Heart left ventricle (tissue), 16 donors: ENCODE measurements around the gene PFN2. TPM values are rescaled to one million over a fixed set of nuclear protein-coding genes. Genes with fewer than 3 reads are reported as not detected.
"Not testable (repeated sequence)": the region's sequence is repeated elsewhere in the genome, so short reads cannot be mapped to it uniquely, and the experiment has no call there.

Experiments
- ATAC-seq, 4 donors: fragments of 200-7000 bp; cut with Tn5 transposase; one replicate each; pipeline ENCODE4 v1.9.1; 2020 to 2022; ENCODE audit warnings: moderate library complexity in 4 of 4, mild to moderate bottlenecking in 3 of 4, moderate number of reproducible peaks in 1 of 4
- DNase-seq, 5 donors: peaks; one replicate each; pipeline ENCODE4 v3.0.0-alpha.2; 2020
- H3K27ac ChIP-seq, 12 donors: fragments of 200-600 bp; sonication (generic) in 4 of 12; one replicate each; pipeline versions ENCODE4 v1.5.0 to v1.8.0; 2016 to 2022; ENCODE audit warnings: mild to moderate bottlenecking in 2 of 12
- H3K27me3 ChIP-seq, 9 donors: fragments of 200-600 bp; sonication (generic) in 2 of 9; one replicate each; pipeline versions ENCODE4 v1.5.1 to v1.8.0; 2016 to 2022; ENCODE audit warnings: mild to moderate bottlenecking in 3 of 9
- H3K36me3 ChIP-seq, 9 donors: fragments of 200-600 bp; sonication (generic) in 2 of 9; one replicate each; pipeline versions ENCODE4 v1.5.0 to v1.8.0; 2018 to 2022; ENCODE audit warnings: mild to moderate bottlenecking in 2 of 9
- H3K4me1 ChIP-seq, 12 donors: fragments of 200-600 bp; sonication (generic) in 4 of 12; one replicate each; pipeline versions ENCODE4 v1.5.0 to v1.8.0; 2016 to 2022; ENCODE audit warnings: mild to moderate bottlenecking in 3 of 12
- H3K4me3 ChIP-seq, 12 donors: fragments of 200-600 bp; sonication (generic) in 4 of 12; one replicate each; pipeline versions ENCODE4 v1.5.0 to v1.8.0; 2017 to 2022; ENCODE audit warnings: mild to moderate bottlenecking in 9 of 12, moderate library complexity in 4 of 12
- H3K9me3 ChIP-seq, 12 donors: fragments of 200-600 bp; sonication (generic) in 4 of 12; one replicate each; pipeline versions ENCODE4 v1.5.0 to v1.8.0; 2016 to 2022; ENCODE audit warnings: mild to moderate bottlenecking in 1 of 12
- POLR2A ChIP-seq, 2 donors: fragments of 450-650 bp; IDR thresholded peaks; one replicate each; pipeline ENCODE4 v1.6.1; 2017; ENCODE audit warnings: antibody characterized with exemption in 2 of 2, mild to moderate bottlenecking in 2 of 2, moderate library complexity in 2 of 2
- WGBS, 4 donors: extraction: QIAGEN DNeasy Blood & Tissue Kit in 2 of 4; methylation state at CpG; one replicate each; pipeline versions ENCODE4 v1.1.5 to v1.1.7; 2013 to 2018; 5-methylcytosine and 5-hydroxymethylcytosine counted together
- intact Hi-C, 10 donors: fragments of 100-400 bp; cut with DNase I; formaldehyde crosslinking; loops; one replicate each; pipeline versions ENCODE4 v1.11.1 to v1.14.2; 2022
- polyA plus RNA-seq, 2 donors: library from polyadenylated mRNA; stranded (reverse); fragments of 200-250 nt; gene quantifications; one replicate each; pipeline ENCODE4 v1.2.3, GENCODE V29; 2013
- total RNA-seq, 9 donors: library from RNA; depleted of rRNA in 2 of 9; stranded (reverse); fragments of >200 nt in 2 of 9; fragmentation: NEBNext Ultra II Directional in 3 of 9; extraction: Animal tissue kit (Norgen Biotek cat#: 25700) in 3 of 9; gene quantifications; one replicate each; pipeline versions ENCODE4 v1.1.0 to v1.2.4, GENCODE V29; 2016 to 2023
- TF ChIP-seq, protein P1 (sequence below), 12 donors: fragments of 200-600 bp; sonication (generic) in 4 of 12; IDR thresholded peaks; one replicate each; pipeline versions ENCODE4 v1.5.0 to v1.8.0; 2018 to 2022; ENCODE audit warnings: antibody characterized with exemption in 12 of 12, mild to moderate bottlenecking in 5 of 12
- donor health status: ischemic (EF 13 %, LVEDD 7.1; RV severe dilation, severe dysfunction).
- donor health status: healthy with polysubstance abuse.
- donor health status: DM: no; HTN: yes; CAD: no.
- donor health status: DM: no; HTN: no; CAD: no.
- donor health status: ischemic (EF 25% LVEDD 6.9; RV normal size, moderate dysfunction).
- donor health status: ischemic (EF 25% LVEDD 5.7; RV mildly dilated, moderate dysfunction).
- donor health status: healthy.
- donor health status: DM: yes; HTN: yes; CAD: no.
- donor health status: ischemic (EF 35%, LVEDD 5.7; RV mildly dilated, moderate dysfunction).
- donor health status: nonischemic (EF 11% LVEDD 7.7; RV severe dilation, severe dysfunction).
- donor health status: DM: yes; HTN: yes; CAD: no.
- donor health status: PGD.
- donor health status: ischemic (EF 29% LVEDD 5.4; RV normal size, mild dysfunction).
- donor health status: nonischemic (EF 23%, LVEDD 6.1; RV moderate dilation, normal function).

The PFN2 gene
- total and polyA plus RNA-seq, 11 donors: 31.4 to 89.3 (median 66.1) TPM

DNA sequence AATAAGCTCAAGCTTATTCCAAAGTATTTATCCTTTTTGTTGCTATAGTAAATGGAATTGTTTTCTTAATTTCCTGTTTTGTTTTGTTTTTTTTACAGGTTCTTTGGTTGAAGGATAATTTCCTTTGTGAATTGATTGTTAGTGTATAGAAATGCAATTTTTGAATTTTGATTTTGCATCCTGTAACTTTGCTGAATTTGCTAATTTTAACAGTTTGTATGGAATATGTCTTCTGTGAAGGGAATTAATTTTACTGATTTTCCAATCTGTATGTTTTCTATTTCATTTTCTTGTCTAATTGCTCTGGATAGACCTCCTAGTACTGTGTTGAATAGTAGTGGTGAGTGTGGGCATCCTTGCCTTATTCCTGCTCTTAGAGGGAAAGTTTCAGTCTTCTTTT, 28.3 kb downstream of the PFN2 start:
- H3K36me3 ChIP-seq: peaks cover 0 to 8% (median 0%) of the 10 kb centered on the region in 9 donors
- no peaks in the 10 kb centered on the region for H3K27me3 ChIP-seq
- peaks cover 0 to 8% (median 0%) of the 10 kb centered on the region in 12 donors for H3K9me3 ChIP-seq
- H3K4me1 ChIP-seq: peaks cover 0 to 30% (median 9%) of the 10 kb centered on the region in 12 donors
- no peak overlapping the region for H3K4me3 ChIP-seq
- TF ChIP-seq, protein P1, sequence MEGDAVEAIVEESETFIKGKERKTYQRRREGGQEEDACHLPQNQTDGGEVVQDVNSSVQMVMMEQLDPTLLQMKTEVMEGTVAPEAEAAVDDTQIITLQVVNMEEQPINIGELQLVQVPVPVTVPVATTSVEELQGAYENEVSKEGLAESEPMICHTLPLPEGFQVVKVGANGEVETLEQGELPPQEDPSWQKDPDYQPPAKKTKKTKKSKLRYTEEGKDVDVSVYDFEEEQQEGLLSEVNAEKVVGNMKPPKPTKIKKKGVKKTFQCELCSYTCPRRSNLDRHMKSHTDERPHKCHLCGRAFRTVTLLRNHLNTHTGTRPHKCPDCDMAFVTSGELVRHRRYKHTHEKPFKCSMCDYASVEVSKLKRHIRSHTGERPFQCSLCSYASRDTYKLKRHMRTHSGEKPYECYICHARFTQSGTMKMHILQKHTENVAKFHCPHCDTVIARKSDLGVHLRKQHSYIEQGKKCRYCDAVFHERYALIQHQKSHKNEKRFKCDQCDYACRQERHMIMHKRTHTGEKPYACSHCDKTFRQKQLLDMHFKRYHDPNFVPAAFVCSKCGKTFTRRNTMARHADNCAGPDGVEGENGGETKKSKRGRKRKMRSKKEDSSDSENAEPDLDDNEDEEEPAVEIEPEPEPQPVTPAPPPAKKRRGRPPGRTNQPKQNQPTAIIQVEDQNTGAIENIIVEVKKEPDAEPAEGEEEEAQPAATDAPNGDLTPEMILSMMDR (IDR thresholded peaks at IDR 0.05): no peak
- no peak for TF ChIP-seq POLR2A (IDR thresholded peaks at IDR 0.05)
- intact Hi-C loops: no loop called here
- ATAC-seq (no peak), DNase-seq (no peak)
- H3K27ac ChIP-seq: no peak overlapping the region

DNA sequence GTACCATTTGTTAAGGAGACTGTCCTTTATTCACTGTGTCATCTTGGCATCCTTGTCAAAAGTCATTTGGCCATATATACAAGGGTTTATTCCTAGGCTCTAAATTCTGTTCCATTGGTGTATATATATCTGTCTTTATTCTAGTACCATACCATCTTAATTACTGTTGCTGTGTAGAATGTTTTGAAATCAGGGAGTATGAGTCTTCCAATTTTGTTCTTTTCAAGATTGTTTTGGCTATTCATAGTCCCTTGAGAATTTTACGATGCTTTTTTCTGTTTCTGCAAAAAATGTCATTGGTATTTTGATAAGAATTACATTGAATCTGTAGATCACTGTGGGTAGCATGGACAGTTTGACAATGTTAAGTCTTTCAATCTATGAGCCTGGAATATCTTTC, 28.7 kb downstream of the PFN2 start:
- 67 to 77% (median 73%) methylated on average over 1 of the region's 1 CpG for WGBS, 4 donors

DNA sequence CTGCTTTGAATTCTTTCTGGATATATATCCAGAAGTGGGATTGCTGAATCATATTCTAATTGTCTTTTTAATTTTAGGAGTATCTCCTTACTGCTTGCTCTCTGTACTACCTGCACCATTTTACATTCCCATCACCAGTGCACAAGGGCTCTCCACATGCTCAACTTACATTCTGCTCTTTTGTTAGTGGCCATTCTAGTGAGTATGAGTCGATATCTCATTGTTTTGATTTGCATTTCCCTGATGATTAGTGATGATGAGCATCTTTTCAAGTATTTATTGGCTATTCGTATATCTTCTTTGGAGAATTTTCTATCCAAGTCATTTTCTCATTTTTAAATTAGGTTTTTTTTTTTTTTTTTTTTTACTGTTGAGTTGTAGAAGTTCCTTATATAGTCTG, 29.5 kb downstream of the PFN2 start:
- H3K36me3 ChIP-seq: peaks cover 0 to 8% (median 0%) of the 10 kb centered on the region in 9 donors
- peaks cover 0 to 22% (median 7%) of the 10 kb centered on the region in 12 donors for H3K4me1 ChIP-seq
- H3K9me3 ChIP-seq: peaks cover 0 to 8% (median 0%) of the 10 kb centered on the region in 12 donors
- no peaks in the 10 kb centered on the region for H3K27me3 ChIP-seq
- no peak overlapping the region for H3K4me3 ChIP-seq
- no peak for ATAC-seq
- WGBS, 4 donors: 90 to 97% (median 94%) methylated on average over 2 of the region's 2 CpGs
- no peak for DNase-seq
- intact Hi-C loops: no loop called here
- H3K27ac ChIP-seq: no peak overlapping the region
- no peak for TF ChIP-seq POLR2A (IDR thresholded peaks at IDR 0.05)
- TF ChIP-seq, protein P1 (IDR thresholded peaks at IDR 0.05): no peak

More for the DNA sequence above, 28.7 kb downstream of the PFN2 start:
- DNase-seq (no peak), ATAC-seq (no peak)
- Histone ChIP-seq H3K4me1 (peaks cover 0 to 28% (median 10%) of the 10 kb centered on the region in 12 donors), H3K27me3 (no peaks in the 10 kb centered on the region), H3K27ac (no peak overlapping the region), H3K4me3 (no peak overlapping the region), H3K36me3 (peaks cover 0 to 8% (median 0%) of the 10 kb centered on the region in 9 donors), H3K9me3 (peaks cover 0 to 8% (median 0%) of the 10 kb centered on the region in 12 donors)
- intact Hi-C loops: no loop called here
- TF ChIP-seq, protein P1 (IDR thresholded peaks at IDR 0.05): no peak
- no peak for TF ChIP-seq POLR2A (IDR thresholded peaks at IDR 0.05)

GRCh38 chr3:149938392-149939055, 32.2 kb downstream of the PFN2 start:
- not testable (repeated sequence) for ATAC-seq, H3K9me3 ChIP-seq, DNase-seq, H3K27me3 ChIP-seq, H3K36me3 ChIP-seq, H3K27ac ChIP-seq, H3K4me3 ChIP-seq
- intact Hi-C loops: loop anchor here in 5 of 10 donors (10.0 kb wide), 2 partner anchors 246 to 556 kb away; no protein-coding TSS in a partner anchor
- WGBS, 4 donors: 89 to 93% (median 92%) methylated on average over 3 of the region's 3 CpGs
- H3K4me1 ChIP-seq: peaks cover 0 to 26% (median 10%) of the 10 kb centered on the region in 12 donors
